Measurements from ENCODE around the gene DOC2A. TPM values are rescaled to one million over a fixed set of nuclear protein-coding genes. Genes with fewer than 3 reads are reported as not detected.

The DOC2A gene
- polyA plus RNA-seq (2013, experiment 1 of 2), result 5.2 TPM
- polyA plus RNA-seq (2013, experiment 2 of 2), result 5.1 TPM

GRCh38 chr16:30010844-30011713 lies at the start of gene DOC2A:
TSS of gene DOC2A (minus strand) at chr16:30011027. CDS start at chr16:30010222, 805 bp downstream.
- Histone ChIP-seq H3K9ac (ENCODE audit: low read depth, low read length, poor library complexity) (peak within 1 kb of the TSS; percentile 92), H3K27me3 (ENCODE audit: control insufficient read depth in 3 of 3, insufficient read depth in 3 of 3, low read depth in 1 of 3, low read length in 3 of 3) (peaks cover 0 to 17% (median 15%) of the 10 kb centered on the region in 3 experiments), H3K4ac (ENCODE audit: low read length) (peak within 1 kb of the TSS; percentile 84), H3K27ac (replicated peaks; ENCODE audit: low read length) (no peak within 1 kb of the TSS), H3K18ac (ENCODE audit: low read length) (peak within 1 kb of the TSS; percentile 97), H2AK5ac (ENCODE audit: low read depth, low read length) (peak within 1 kb of the TSS; percentile 100), H2AFZ (ENCODE audit: low read length) (peak within 1 kb of the TSS; percentile 96), H2BK5ac (ENCODE audit: low read length) (peak within 1 kb of the TSS; percentile 1), H3K4me1 (ENCODE audit: control insufficient read depth in 2 of 2, insufficient read depth in 1 of 2, low read depth in 1 of 2, low read length in 2 of 2) (peaks cover 12 to 14% of the 10 kb centered on the region in 2 donors), H4K91ac (ENCODE audit: low read depth, low read length, poor library complexity) (no peak within 1 kb of the TSS), H3K4me3 (ENCODE audit: low read length in 2 of 2) (peak within 1 kb of the TSS; percentile 67 to 93), H2BK12ac (ENCODE audit: low read length) (peak within 1 kb of the TSS; percentile 94), H3K36me3 (replicated peaks in 1 of 2; ENCODE audit: control insufficient read depth in 2 of 2, insufficient read depth in 2 of 2, low read length in 2 of 2) (peaks cover 3 to 4% of the 10 kb centered on the region in 2 donors), H4K8ac (ENCODE audit: low read depth, low read length) (peak within 1 kb of the TSS; percentile 82), H3K79me1 (ENCODE audit: low read depth, low read length) (peaks cover 2% of the 10 kb centered on the region), H3K23ac (ENCODE audit: low read depth, low read length, poor library complexity) (peak within 1 kb of the TSS; percentile 85), H2BK120ac (ENCODE audit: low read depth, low read length) (no peak within 1 kb of the TSS), H2BK15ac (ENCODE audit: low read length) (peak within 1 kb of the TSS; percentile 98), H3K14ac (ENCODE audit: low read length) (peak within 1 kb of the TSS; percentile 71), H3K4me2 (ENCODE audit: insufficient read depth, low read length, poor library complexity, severe bottlenecking) (peak within 1 kb of the TSS; percentile 94), H3K9me3 (replicated peaks in 1 of 2; ENCODE audit: control insufficient read depth in 2 of 2, insufficient read depth in 1 of 2, low read depth in 1 of 2, low read length in 2 of 2) (no peaks in the 10 kb centered on the region)
- no CpG with 5 or more reads among the region's 99 CpGs for WGBS, 2 donors (ENCODE audit: extremely low coverage in 2 of 2, insufficient read length in 2 of 2, insufficient replicate concordance in 1 of 2)
- peak; percentile 41 for DNase-seq (ENCODE audit: low spot score)

- no peaks in the 10 kb centered on the region for H3K27me3 ChIP-seq (ENCODE audit: control insufficient read depth in 3 of 3, insufficient read depth in 3 of 3, low read depth in 1 of 3, low read length in 3 of 3)
- no peaks in the 10 kb centered on the region for H3K79me1 ChIP-seq (ENCODE audit: low read depth, low read length)
- no peak overlapping the region for H3K4me2 ChIP-seq (ENCODE audit: insufficient read depth, low read length, poor library complexity, severe bottlenecking)
- H4K91ac ChIP-seq (ENCODE audit: low read depth, low read length, poor library complexity), result no peak overlapping the region
- no peak for DNase-seq (ENCODE audit: low spot score)
- no peak overlapping the region for H2BK5ac ChIP-seq (ENCODE audit: low read length)
- no peak overlapping the region for H2AK5ac ChIP-seq (ENCODE audit: low read depth, low read length)
- no peak overlapping the region for H2BK15ac ChIP-seq (ENCODE audit: low read length)
- H3K23ac ChIP-seq (ENCODE audit: low read depth, low read length, poor library complexity), result no peak overlapping the region
- no peaks in the 10 kb centered on the region for H3K9me3 ChIP-seq (replicated peaks in 1 of 2; ENCODE audit: control insufficient read depth in 2 of 2, insufficient read depth in 1 of 2, low read depth in 1 of 2, low read length in 2 of 2)
- no peak overlapping the region for H3K9ac ChIP-seq (ENCODE audit: low read depth, low read length, poor library complexity)
- no peak overlapping the region for H2AFZ ChIP-seq (ENCODE audit: low read length)
- H3K14ac ChIP-seq (ENCODE audit: low read length), result no peak overlapping the region
- no peak overlapping the region for H2BK120ac ChIP-seq (ENCODE audit: low read depth, low read length)
- no CpG with 5 or more reads among the region's 4 CpGs for WGBS, 2 donors (ENCODE audit: extremely low coverage in 2 of 2, insufficient read length in 2 of 2, insufficient replicate concordance in 1 of 2)
- H3K18ac ChIP-seq (ENCODE audit: low read length), result no peak overlapping the region
- no peak overlapping the region for H3K4ac ChIP-seq (ENCODE audit: low read length)
- no peak overlapping the region for H3K4me3 ChIP-seq (ENCODE audit: low read length in 2 of 2)
- no peak overlapping the region for H3K27ac ChIP-seq (replicated peaks; ENCODE audit: low read length)
- peaks cover 3 to 44% of the 10 kb centered on the region in 2 donors for H3K36me3 ChIP-seq (replicated peaks in 1 of 2; ENCODE audit: control insufficient read depth in 2 of 2, insufficient read depth in 2 of 2, low read length in 2 of 2)
- H3K4me1 ChIP-seq (ENCODE audit: control insufficient read depth in 2 of 2, insufficient read depth in 1 of 2, low read depth in 1 of 2, low read length in 2 of 2), result peaks cover 12% of the 10 kb centered on the region in 2 donors
- no peak overlapping the region for H4K8ac ChIP-seq (ENCODE audit: low read depth, low read length)
- H2BK12ac ChIP-seq (ENCODE audit: low read length), result no peak overlapping the region
Observed at GRCh38 chr16:30060346-30060745, 49.5 kb upstream of the DOC2A start.

GRCh38 chr16:30054959-30055553 lies 44.2 kb upstream of the DOC2A start:
- Histone ChIP-seq H3K4ac (ENCODE audit: low read length) (no peak overlapping the region), H2AK5ac (ENCODE audit: low read depth, low read length) (no peak overlapping the region), H2BK15ac (ENCODE audit: low read length) (no peak overlapping the region), H3K36me3 (replicated peaks in 1 of 2; ENCODE audit: control insufficient read depth in 2 of 2, insufficient read depth in 2 of 2, low read length in 2 of 2) (peaks cover 2 to 34% of the 10 kb centered on the region in 2 donors), H3K4me2 (ENCODE audit: insufficient read depth, low read length, poor library complexity, severe bottlenecking) (no peak overlapping the region), H2BK12ac (ENCODE audit: low read length) (no peak overlapping the region), H3K27ac (replicated peaks; ENCODE audit: low read length) (no peak overlapping the region), H2BK120ac (ENCODE audit: low read depth, low read length) (no peak overlapping the region), H3K9me3 (replicated peaks in 1 of 2; ENCODE audit: control insufficient read depth in 2 of 2, insufficient read depth in 1 of 2, low read depth in 1 of 2, low read length in 2 of 2) (no peaks in the 10 kb centered on the region), H3K4me1 (ENCODE audit: control insufficient read depth in 2 of 2, insufficient read depth in 1 of 2, low read depth in 1 of 2, low read length in 2 of 2) (peaks cover 4 to 6% of the 10 kb centered on the region in 2 donors), H2BK5ac (ENCODE audit: low read length) (no peak overlapping the region), H3K4me3 (ENCODE audit: low read length in 2 of 2) (peak overlapping the region in 1 of 2 donors; percentile 28), H3K18ac (ENCODE audit: low read length) (no peak overlapping the region), H4K91ac (ENCODE audit: low read depth, low read length, poor library complexity) (no peak overlapping the region), H2AFZ (ENCODE audit: low read length) (no peak overlapping the region), H3K23ac (ENCODE audit: low read depth, low read length, poor library complexity) (no peak overlapping the region), H3K27me3 (ENCODE audit: control insufficient read depth in 3 of 3, insufficient read depth in 3 of 3, low read depth in 1 of 3, low read length in 3 of 3) (no peaks in the 10 kb centered on the region), H4K8ac (ENCODE audit: low read depth, low read length) (no peak overlapping the region), H3K79me1 (ENCODE audit: low read depth, low read length) (no peaks in the 10 kb centered on the region), H3K9ac (ENCODE audit: low read depth, low read length, poor library complexity) (no peak overlapping the region), H3K14ac (ENCODE audit: low read length) (no peak overlapping the region)
- no CpG with 5 or more reads among the region's 10 CpGs for WGBS, 2 donors (ENCODE audit: extremely low coverage in 2 of 2, insufficient read length in 2 of 2, insufficient replicate concordance in 1 of 2)
- DNase-seq (ENCODE audit: low spot score), result no peak

GRCh38 chr16:30054451-30054850 lies 43.6 kb upstream of the DOC2A start:
- no peak overlapping the region for H2BK15ac ChIP-seq (ENCODE audit: low read length)
- no peak overlapping the region for H3K18ac ChIP-seq (ENCODE audit: low read length)
- no peaks in the 10 kb centered on the region for H3K27me3 ChIP-seq (ENCODE audit: control insufficient read depth in 3 of 3, insufficient read depth in 3 of 3, low read depth in 1 of 3, low read length in 3 of 3)
- H3K4me1 ChIP-seq (ENCODE audit: control insufficient read depth in 2 of 2, insufficient read depth in 1 of 2, low read depth in 1 of 2, low read length in 2 of 2), result peaks cover 4 to 6% of the 10 kb centered on the region in 2 donors
- no peak overlapping the region for H2AK5ac ChIP-seq (ENCODE audit: low read depth, low read length)
- peak overlapping the region; percentile 14 for H4K91ac ChIP-seq (ENCODE audit: low read depth, low read length, poor library complexity)
- H4K8ac ChIP-seq (ENCODE audit: low read depth, low read length), result no peak overlapping the region
- H3K9ac ChIP-seq (ENCODE audit: low read depth, low read length, poor library complexity), result peak overlapping the region; percentile 32
- H2BK12ac ChIP-seq (ENCODE audit: low read length), result peak overlapping the region; percentile 4
- H2BK120ac ChIP-seq (ENCODE audit: low read depth, low read length), result no peak overlapping the region
- no peak for DNase-seq (ENCODE audit: low spot score)
- no peak overlapping the region for H3K4ac ChIP-seq (ENCODE audit: low read length)
- no peak overlapping the region for H3K27ac ChIP-seq (replicated peaks; ENCODE audit: low read length)
- H3K4me3 ChIP-seq (ENCODE audit: low read length in 2 of 2), result peak overlapping the region in 1 of 2 donors; percentile 28
- WGBS, 2 donors (ENCODE audit: extremely low coverage in 2 of 2, insufficient read length in 2 of 2, insufficient replicate concordance in 1 of 2), result no CpG with 5 or more reads among the region's 8 CpGs
- H3K9me3 ChIP-seq (replicated peaks in 1 of 2; ENCODE audit: control insufficient read depth in 2 of 2, insufficient read depth in 1 of 2, low read depth in 1 of 2, low read length in 2 of 2), result no peaks in the 10 kb centered on the region
- H3K4me2 ChIP-seq (ENCODE audit: insufficient read depth, low read length, poor library complexity, severe bottlenecking), result no peak overlapping the region
- peaks cover 2 to 28% of the 10 kb centered on the region in 2 donors for H3K36me3 ChIP-seq (replicated peaks in 1 of 2; ENCODE audit: control insufficient read depth in 2 of 2, insufficient read depth in 2 of 2, low read length in 2 of 2)
- no peaks in the 10 kb centered on the region for H3K79me1 ChIP-seq (ENCODE audit: low read depth, low read length)
- H2BK5ac ChIP-seq (ENCODE audit: low read length), result no peak overlapping the region
- no peak overlapping the region for H3K23ac ChIP-seq (ENCODE audit: low read depth, low read length, poor library complexity)
- H2AFZ ChIP-seq (ENCODE audit: low read length), result no peak overlapping the region
- no peak overlapping the region for H3K14ac ChIP-seq (ENCODE audit: low read length)
